AG04449 (cell line): Measurements from ENCODE around the gene RELN.

Source experiments
- CTCF ChIA-PET: fragments of 350-600 bp; formaldehyde crosslinking; extraction: SDS; loops from one replicate; lab custom pipeline; 2021; ENCODE audit warnings: antibody characterized with exemption; lab: Yijun Ruan, JAX
- POLR2A ChIA-PET: fragments of 400-600, 350-600 bp; formaldehyde crosslinking; extraction: SDS; loops from one replicate; lab custom pipeline; 2020; ENCODE audit warnings: antibody characterized with exemption, inconsistent platforms; lab: Yijun Ruan, JAX
- DNase-seq: peaks from one replicate; pipeline ENCODE4 v3.0.0-alpha.2; 2010; ENCODE audit warnings: low read depth, low spot score
- H3K4me3 ChIP-seq: 2 replicates; pipeline ENCODE4 v1.5.1; 2011; ENCODE audit warnings: low read depth, mild to moderate bottlenecking, control low read depth, low read length
- TF ChIP-seq, protein P1 (sequence below): IDR thresholded peaks from one replicate; pipeline ENCODE4 v1.5.1; 2011; ENCODE audit warnings: mild to moderate bottlenecking, moderate library complexity, low read length, control low read depth, inconsistent platforms; ENCODE audit not compliant: insufficient read depth; ENCODE audit errors: missing control alignments

The RELN gene

DNA sequence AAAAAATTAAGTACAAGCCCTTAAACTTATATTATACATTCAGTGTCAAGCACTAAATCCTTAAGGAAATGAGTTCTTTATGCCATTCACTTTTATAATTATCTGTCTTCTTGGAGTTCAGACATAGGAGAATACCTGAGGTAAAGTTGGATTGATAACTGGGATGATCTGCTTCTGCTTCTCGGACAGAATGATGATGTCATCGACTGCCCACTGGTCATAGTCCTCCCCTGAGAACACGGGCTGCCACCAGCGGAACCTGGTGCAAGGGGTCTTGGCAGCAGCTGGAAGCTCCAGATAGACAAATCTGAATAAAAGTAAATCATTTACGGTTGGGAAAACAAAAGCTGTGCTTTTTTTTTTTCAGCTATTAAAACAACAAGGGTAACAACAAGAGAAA lies 395.3 kb downstream of the RELN start:
- ChIA-PET POLR2A (no interaction called here), CTCF (interaction anchor here (2.2 to 5.3 kb wide), 2 partner anchors 20 to 565 kb away, joined by 5 to 27 read pairs; no protein-coding TSS in a partner anchor)
- TF ChIP-seq, protein P1, sequence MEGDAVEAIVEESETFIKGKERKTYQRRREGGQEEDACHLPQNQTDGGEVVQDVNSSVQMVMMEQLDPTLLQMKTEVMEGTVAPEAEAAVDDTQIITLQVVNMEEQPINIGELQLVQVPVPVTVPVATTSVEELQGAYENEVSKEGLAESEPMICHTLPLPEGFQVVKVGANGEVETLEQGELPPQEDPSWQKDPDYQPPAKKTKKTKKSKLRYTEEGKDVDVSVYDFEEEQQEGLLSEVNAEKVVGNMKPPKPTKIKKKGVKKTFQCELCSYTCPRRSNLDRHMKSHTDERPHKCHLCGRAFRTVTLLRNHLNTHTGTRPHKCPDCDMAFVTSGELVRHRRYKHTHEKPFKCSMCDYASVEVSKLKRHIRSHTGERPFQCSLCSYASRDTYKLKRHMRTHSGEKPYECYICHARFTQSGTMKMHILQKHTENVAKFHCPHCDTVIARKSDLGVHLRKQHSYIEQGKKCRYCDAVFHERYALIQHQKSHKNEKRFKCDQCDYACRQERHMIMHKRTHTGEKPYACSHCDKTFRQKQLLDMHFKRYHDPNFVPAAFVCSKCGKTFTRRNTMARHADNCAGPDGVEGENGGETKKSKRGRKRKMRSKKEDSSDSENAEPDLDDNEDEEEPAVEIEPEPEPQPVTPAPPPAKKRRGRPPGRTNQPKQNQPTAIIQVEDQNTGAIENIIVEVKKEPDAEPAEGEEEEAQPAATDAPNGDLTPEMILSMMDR, result no peak
- no peak for DNase-seq
- H3K4me3 ChIP-seq, result no peak overlapping the region

DNA sequence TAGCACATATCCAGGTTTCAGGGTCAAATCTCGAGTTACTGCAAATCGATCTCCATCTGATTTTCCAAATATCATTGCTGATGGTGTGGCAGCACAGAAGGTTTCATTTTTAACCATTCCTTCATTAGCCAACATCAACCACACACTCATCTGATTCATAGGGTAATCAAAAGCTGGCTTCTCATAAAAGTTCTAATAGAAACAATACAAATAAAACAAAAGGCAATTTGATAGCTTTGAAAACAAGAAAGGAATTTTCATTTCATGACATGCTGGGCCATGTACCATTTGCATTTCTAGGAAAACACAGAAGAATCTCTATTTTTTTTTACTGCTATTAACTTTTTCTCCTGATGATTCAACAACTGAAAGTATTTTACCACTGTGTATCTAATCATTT lies 395.8 kb downstream of the RELN start:
- CTCF ChIA-PET, result interaction anchor here (2.2 to 5.3 kb wide), 2 partner anchors 19 to 566 kb away, joined by 5 to 27 read pairs; no protein-coding TSS in a partner anchor
- peak; percentile 7 for DNase-seq
- H3K4me3 ChIP-seq, result no peak overlapping the region
- POLR2A ChIA-PET, result no interaction called here
- TF ChIP-seq, protein P1, result no peak

DNA sequence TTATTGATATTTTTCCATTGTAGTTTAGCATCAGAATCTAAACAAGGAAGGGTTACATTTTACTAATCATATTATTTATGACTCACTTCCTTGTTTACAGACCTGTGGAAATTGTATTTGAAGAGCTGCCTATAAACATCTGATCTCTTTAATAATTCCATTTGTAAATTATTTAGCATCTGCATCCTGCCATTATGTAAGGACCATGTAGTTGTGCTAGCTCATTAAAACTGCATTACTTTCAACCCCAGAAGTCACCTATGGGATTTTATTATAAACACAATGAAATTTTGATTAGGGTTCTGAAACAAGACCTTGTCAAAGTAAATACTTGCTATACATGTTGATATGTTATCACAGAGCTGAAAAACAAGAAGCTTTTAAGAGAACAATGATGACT lies 396.6 kb downstream of the RELN start:
- POLR2A ChIA-PET, result no interaction called here
- TF ChIP-seq, protein P1, result no peak
- H3K4me3 ChIP-seq, result no peak overlapping the region
- CTCF ChIA-PET, result interaction anchor here (2.2 to 5.3 kb wide), 2 partner anchors 18 to 567 kb away, joined by 5 to 27 read pairs; no protein-coding TSS in a partner anchor
- DNase-seq, result no peak

DNA sequence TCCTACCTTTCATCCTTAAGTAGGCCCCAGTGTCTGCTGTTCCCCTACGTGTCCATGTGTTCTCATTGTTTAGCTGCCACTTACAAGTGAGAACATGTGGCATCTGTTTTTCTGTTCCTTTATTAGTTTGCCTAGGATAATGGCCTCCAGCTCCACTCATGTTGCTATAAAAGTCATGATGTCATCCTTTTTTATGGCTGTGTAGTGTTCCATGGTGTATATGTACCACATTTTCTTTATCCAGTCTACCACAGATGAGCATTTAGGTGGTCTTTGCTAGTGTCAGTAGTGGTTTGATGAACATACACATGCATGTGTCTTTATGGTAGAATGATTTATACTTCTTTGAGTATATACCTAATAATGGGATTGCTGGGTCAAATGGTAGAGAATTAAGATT lies 397.3 kb downstream of the RELN start:
- TF ChIP-seq, protein P1, result no peak
- POLR2A ChIA-PET, result no interaction called here
- DNase-seq, result no peak
- CTCF ChIA-PET, result interaction anchor here (2.2 to 5.3 kb wide), 2 partner anchors 18 to 567 kb away, joined by 5 to 27 read pairs; no protein-coding TSS in a partner anchor
- H3K4me3 ChIP-seq, result no peak overlapping the region

DNA sequence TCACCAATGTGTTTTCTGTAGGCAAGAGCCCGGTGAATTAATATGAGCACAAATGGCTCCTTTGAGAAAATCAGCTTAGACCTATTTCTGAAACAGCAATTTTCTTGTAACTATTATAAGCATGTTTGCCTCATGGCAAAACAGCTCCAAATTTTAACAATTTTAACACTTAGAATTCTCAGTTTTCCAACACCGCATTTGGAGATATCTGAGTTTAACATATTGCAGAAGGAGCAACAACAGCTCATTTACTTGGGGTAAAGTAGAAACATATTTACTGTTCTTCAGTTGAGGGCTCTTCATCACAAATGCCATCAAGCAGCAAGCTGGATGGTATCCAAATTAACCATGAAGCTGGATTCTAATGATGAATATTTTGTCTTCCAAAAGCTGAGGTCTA lies 409.4 kb downstream of the RELN start:
- no peak overlapping the region for H3K4me3 ChIP-seq
- POLR2A ChIA-PET, result no interaction called here
- CTCF ChIA-PET, result no interaction called here
- no peak for DNase-seq
- TF ChIP-seq, protein P1, result no peak

DNA sequence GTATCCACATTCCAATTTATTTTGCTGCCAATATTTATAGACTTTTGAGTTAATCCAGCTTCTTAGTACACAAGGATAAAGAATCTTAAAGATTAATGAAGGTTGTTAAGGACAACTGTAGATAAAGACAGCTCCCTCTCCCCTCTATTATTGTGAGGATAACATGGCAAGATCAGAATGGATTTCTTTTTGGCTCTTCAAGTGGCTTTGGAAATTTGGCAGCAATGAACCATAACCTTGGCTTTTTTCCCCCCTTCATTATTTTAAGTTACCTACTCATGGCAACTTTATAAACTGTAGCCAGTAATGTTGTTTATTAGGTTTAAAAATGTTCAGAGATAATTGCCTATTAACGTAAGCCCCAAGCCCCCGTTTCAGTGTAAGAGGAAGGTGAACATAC lies 412.4 kb downstream of the RELN start:
- no peak overlapping the region for H3K4me3 ChIP-seq
- ChIA-PET POLR2A (no interaction called here), CTCF (interaction anchor here (1.0 to 7.6 kb wide), 3 partner anchors 96 to 579 kb away, joined by 3 to 65 read pairs (median 4); no protein-coding TSS in a partner anchor)
- TF ChIP-seq, protein P1, result no peak
- DNase-seq, result no peak
